Measurements from ENCODE around the gene DR1. TPM values are rescaled to one million over a fixed set of nuclear protein-coding genes. Genes with fewer than 3 reads are reported as not detected.

DR1 gene
- 20.7 and 27.7 TPM in 2 replicates for total RNA-seq

DNA sequence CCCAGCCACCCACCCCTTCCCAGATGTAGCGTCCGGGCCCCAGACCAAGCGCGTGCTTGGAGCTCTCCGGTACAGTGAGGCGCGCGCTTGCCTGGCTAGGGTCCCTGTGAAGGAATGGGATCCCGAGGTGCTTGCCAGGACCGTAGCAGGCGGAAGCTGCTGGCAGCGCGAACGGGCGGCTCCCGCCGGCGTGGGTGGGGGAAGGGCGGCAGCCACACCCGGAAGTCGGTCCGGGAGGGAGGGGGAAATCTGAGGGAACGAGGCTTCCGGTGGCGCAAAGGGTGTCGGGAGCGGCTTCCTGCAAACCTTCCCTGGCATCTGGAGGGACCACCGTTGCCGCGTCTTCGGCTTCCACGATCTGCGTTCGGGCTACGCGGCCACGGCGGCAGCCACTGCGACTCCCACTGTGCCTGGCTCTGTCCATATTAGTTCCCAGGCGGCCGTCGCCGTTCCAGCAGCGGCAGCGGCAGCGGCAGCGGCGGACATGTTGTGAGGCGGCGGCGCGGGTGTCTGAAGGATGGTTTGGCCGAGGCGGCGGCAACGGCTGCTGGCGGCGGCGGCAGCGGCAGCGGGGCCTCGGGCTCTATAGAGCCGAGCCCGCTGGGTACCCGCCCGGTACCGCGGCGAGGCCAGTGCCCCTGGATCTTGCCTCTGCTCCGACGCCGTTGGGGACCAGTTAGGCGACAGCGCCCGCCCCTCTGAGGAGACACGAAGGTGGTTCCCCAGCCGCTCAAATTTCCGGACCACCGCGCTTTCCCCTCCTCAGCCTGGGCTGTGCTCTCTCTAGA is at the start of gene DR1:
Gene DR1, plus strand, starts transcription at position 275 of the 788 bp plus-strand sequence. CDS start 739 bp downstream, outside the sequence.

Other genes starting within 250 kb of the DR1 start
- gene TMED5, start 165.5 kb upstream of the DR1 start, total RNA-seq: 57.4 and 62.4 TPM in 2 replicates
- gene CCDC18, start 165.2 kb upstream of the DR1 start, total RNA-seq: 1.3 and 5.7 TPM in 2 replicates
- 16.5 and 23.3 TPM in 2 replicates for gene FNBP1L, start 102.2 kb downstream of the DR1 start, total RNA-seq